ENCODE results near the gene FXN.
"Not testable (repeated sequence)": the region's sequence is repeated elsewhere in the genome, so short reads cannot be mapped to it uniquely, and the experiment has no call there.

FXN gene

GRCh38 chr9:69027355-69028097 lies 8.0 kb upstream of the FXN start:
- DNase-seq, result peak in 1 of 2 experiments; percentile 44

- DNase-seq, result no peak
Measured at GRCh38 chr9:69028754-69029153, 6.8 kb upstream of the FXN start.

DNA sequence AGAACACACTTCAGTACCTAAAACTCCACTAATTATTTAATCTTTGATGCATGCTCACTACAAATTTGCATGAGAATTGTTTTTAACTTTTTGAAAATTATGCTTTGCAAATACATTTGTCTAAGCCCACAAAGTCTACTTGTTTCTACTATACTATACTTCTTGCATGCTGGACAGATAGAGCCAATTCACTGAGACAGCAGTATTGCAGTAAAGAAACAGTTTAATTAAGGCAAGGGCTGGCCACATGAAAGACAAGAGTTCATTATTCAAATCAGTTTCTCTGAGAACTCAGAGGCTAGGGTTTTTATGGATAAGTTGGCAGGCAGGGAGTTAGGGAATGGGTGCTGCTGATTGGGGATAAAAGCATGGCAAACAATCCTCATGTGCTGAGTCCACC lies 6.0 kb upstream of the FXN start:
- DNase-seq, result no peak

- DNase-seq, result no peak
Measured at GRCh38 chr9:69030851-69031645, 4.5 kb upstream of the FXN start.

- no peak for DNase-seq
Measured at GRCh38 chr9:69034071-69034470, 1.5 kb upstream of the FXN start.

- DNase-seq, result no peak
Measured at GRCh38 chr9:69036309-69036708, 757 bp downstream of the FXN start.

DNA sequence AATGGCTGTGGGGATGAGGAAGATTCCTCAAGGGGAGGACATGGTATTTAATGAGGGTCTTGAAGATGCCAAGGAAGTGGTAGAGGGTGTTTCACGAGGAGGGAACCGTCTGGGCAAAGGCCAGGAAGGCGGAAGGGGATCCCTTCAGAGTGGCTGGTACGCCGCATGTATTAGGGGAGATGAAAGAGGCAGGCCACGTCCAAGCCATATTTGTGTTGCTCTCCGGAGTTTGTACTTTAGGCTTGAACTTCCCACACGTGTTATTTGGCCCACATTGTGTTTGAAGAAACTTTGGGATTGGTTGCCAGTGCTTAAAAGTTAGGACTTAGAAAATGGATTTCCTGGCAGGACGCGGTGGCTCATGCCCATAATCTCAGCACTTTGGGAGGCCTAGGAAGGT lies 1.2 kb downstream of the FXN start:
- no peak for DNase-seq

- no peak for DNase-seq
Measured at GRCh38 chr9:69040646-69041045, 5.1 kb downstream of the FXN start.

DNA sequence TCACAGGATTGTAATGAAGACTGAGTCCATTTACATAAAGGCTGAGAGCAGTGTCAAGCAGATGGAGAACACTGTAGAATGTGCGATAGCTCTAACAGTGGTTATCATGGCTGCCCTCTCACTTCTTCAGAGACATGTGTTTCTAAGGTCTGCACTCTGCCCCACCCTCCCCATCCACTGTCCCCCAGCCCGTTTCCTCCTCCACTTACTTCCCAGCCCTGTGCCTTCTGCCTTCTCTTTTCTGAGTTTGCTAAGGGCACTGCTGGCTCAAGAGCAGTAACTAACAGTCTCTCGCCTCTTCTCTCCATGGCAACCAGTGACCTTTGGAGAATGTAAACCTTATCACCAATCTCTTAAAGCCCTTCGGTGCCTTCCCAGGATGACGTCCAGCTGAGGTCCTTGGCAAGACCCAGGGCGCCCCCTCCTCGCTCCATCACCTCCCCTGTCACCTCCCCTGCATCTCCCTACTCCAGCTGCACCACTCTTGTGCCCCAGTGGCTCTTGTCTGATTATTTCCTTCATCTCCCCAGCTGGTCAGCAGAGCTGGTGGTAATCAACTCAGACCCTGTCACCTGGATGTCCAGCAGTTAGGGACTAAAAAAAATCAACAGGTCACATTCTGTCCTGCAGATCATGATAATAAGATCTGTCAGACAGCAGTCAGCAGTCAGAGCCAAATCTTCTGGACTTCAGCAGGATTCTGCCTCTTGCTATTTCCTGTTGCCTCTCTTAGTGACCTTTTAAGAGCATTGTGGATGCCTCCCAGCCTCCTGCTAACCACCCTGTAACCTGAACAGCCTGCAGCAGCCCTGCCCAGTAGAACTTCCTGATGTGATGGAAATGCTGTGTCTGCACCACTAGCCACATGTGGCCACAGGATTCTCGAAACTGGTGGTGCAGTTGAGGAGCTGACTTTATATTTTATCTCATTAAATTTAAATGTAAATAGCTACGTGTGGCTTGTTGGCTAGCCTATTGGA lies 9.0 kb downstream of the FXN start:
- DNase-seq, result no peak

GRCh38 chr9:69045821-69046220 lies 10.3 kb downstream of the FXN start:
- no peak for DNase-seq

DNA sequence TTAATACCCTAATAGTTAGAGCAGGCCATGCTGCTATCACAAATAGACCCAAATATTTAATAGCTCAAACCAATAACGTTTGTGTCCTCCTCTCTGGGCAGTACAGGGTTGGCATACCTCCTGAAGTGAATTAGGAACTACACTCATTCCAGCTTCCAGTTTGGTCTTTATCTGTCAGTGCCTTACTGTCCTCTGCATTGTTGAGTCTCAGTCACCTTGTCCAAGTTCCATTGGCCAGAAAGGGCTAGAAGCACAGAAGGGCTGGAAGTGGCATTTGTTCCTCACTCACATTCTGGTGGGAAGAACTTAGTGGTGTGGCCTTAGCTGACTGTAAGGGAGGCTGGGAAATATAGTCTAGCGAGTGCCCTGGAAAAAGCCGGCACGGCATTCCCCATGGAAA lies 11.2 kb downstream of the FXN start:
- DNase-seq, result no peak

GRCh38 chr9:69047371-69047770 lies 11.8 kb downstream of the FXN start:
- no peak for DNase-seq

DNA sequence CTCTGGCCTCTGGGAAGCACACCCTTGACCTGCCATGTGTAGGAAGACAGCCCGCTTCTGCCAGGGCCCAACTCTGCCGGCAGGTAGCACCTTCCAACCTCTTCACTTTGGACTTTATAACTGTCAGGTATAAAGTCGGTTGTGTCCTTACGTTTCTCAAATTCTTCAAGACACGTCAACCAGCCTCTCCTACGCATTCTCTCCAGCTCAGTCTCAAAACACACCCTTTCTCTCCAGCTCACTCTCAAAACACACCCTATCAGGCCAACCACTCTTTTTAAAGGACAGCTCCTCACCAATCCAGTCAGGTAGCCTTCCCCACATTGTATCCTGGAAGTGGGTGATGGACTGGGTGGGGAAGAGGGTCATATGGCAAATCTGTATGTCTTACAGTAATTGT lies 13.5 kb downstream of the FXN start:
- no peak for DNase-seq

DNA sequence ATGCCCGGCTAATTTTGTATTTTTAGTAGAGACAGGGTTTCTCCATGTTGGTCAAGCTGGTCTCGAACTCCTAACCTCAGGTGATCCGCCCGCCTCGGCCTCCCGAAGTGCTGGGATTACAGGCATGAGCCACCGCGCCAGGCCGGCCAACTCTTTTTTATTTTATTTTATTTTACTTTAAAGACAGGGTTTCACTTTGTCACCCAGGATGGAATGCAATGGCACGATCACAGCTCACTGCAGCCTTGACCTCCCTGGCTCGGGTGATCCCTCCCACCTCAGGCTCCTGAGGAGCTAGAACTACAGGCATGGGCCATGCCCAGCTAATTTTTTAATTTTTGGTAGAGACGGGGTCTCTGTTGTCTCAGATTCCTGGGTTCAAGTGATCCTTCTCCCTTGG lies 15.4 kb downstream of the FXN start:
- not testable (repeated sequence) for DNase-seq

DNA sequence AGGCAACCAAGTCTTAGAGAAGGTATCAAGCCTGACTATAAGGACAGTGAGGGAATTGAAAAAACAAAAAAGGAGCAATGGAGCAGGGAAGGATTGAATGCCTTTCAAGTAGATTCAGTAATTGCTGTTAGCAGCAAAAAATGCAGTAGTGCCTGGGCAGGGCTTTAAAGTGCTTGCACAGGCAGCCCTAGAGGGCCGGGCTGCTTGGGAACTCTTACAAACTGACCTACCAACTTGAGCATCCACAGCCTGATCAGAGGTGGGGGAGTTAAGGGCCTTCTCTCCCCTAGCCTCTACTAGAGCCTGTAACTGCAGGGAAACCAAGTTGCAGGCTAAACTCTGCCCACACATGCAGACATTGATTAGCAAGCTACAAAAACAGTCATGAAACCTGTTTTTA lies 19.4 kb downstream of the FXN start:
- DNase-seq, result no peak

DNA sequence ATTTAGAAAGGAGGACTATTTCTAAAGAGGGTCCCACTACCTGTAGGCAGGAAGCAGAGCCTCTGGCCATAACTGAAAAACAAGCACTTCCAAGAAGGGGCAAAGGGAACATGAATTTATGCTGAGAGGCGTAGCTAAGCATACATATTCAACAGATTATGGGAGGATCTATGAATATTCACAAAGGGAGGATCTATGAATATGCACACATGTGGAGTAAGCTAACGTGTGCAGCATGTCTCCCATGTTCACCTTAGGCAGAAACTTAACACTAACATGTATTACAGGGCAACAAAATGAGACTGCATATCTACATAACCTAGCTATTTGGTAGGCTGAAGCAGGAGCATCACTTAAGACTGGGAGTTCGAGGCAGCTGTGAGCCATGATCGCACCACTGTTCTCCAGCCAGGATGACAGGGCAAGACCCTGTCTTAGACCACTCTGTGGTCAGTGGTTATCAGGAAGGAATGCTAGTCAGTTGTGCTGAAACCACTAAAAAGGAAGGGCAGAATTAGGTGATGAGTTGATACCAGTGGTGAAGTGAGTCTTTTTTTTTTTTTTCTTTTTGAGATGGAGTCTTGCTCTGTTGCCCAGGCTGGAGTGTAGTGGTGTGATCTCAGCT lies 20.8 kb downstream of the FXN start:
- no peak for DNase-seq

- DNase-seq, result no peak
Measured at GRCh38 chr9:69058101-69058500, 22.5 kb downstream of the FXN start.

DNA sequence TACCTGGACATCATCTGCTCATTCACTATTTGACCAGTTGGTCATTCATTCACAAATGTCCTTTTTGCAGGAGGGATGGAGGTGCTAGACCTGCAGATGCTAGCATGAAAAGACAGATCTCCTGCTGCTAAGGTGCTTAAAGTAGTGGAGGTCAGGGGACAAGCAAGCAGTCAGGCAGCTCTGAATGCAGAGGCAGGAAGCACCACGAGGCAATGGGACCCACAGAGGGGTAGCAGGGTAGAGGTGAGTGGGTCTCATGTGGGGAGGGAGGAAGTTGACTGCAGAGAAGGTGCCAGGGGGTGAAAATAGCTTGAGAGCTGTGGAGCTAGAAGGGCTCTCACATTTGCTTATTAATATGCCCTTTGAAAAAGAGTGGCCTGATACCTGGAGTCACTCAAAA lies 25.2 kb downstream of the FXN start:
- DNase-seq, result no peak

DNA sequence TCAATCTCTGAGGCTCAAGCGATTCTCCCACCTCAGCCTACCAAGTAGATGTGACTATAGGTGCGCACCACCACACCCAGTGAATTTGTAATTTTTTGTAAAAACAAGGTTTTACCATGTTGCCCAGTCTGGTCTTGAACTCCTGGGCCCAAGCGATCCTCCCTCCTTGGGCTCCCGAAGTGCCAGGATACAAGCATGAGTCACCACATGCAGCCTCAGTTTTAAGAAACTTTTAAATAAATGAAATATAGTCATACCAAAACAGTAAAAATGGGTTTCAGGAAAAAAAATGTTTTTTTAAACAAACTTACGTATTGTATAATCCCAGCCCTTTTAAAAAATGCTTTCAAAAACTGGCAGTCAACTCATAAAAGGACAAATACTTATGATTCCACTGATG lies 26.6 kb downstream of the FXN start:
- DNase-seq, result no peak

GRCh38 chr9:69063839-69064238 lies 28.3 kb downstream of the FXN start:
- DNase-seq, result no peak

DNA sequence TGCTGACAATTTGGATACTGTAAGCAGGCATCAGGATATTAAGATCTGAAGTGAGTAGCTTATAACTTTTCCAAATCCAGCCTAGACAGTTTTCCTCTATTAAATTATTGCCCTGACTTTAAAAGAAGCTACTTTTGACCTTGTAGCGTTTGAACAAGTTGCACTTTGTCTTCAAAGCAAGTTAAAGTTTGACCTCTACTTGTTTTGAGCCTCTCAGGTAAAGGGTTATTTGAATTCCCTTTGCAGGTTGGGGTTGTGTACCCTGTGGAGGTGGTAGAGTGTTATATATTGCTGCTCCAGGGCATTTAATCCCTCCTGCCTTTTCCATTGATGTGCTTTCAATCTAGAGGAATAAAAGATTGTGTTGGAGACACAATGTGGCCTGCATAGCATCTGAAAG lies 30.1 kb downstream of the FXN start:
- no peak for DNase-seq

DNA sequence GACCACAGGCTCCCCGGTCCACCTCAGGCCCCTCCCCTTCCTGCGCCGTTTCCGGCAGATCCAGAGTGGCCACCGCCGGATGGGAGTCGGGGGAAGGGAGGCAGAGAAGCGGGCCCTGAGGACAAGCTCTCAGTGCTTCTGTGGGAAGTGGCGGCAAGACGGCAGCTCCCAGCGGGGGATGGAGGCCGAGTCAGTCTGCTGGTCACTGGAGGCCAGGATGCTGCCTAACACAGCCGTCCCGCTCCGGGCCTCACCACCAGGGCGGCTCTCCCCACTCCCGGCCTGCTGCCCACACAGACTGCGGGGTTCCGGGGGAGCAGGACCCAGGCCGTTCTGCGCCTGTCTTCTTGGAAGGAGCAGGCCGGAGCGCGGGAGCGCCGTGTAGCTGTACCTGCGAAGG lies 31.4 kb downstream of the FXN start:
- DNase-seq, result no peak

DNA sequence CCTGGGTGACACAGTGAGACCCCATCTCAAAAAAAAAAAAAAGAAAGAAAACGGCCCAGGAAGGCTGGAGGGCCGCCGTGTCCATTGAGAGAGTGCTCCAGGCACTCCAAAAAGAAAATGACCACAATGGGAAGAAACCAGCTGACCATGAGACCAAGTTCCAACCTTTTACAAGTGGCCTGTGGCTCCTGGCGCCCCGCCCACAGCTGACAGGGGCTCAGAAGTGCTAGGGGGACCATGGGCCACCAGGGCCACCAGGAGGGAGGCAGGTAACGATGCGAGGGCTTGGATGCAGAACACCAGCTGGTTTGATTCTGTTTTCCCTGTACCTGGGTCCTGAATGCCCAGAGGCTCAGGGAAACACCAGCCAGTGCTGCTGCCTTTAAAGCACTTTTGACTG lies 34.6 kb downstream of the FXN start:
- no peak for DNase-seq
